LNCaP clone FGC (cell line): ENCODE data around the gene RHPN2.
A peak's percentile ranks its signal among the peaks of the same experiment; 100 is the strongest.
"Not testable (repeated sequence)": the region's sequence is repeated elsewhere in the genome, so short reads cannot be mapped to it uniquely, and the experiment has no call there.

Experiments
- DNase-seq: peaks from one replicate; pipeline ENCODE4 v3.0.0-alpha.2; 2011; ENCODE audit warnings: low read depth
- H3K4me3 ChIP-seq: 2 replicates; pipeline ENCODE4 v1.5.1; 2011; ENCODE audit warnings: mild to moderate bottlenecking, low read depth, low read length, control low read depth
- TF ChIP-seq, protein P1 (sequence below): IDR thresholded peaks from 2 replicates; pipeline ENCODE4 v1.5.1; 2012; ENCODE audit warnings: mild to moderate bottlenecking; ENCODE audit not compliant: control insufficient read depth, insufficient read depth; ENCODE audit errors: extremely low read depth

The RHPN2 gene

DNA sequence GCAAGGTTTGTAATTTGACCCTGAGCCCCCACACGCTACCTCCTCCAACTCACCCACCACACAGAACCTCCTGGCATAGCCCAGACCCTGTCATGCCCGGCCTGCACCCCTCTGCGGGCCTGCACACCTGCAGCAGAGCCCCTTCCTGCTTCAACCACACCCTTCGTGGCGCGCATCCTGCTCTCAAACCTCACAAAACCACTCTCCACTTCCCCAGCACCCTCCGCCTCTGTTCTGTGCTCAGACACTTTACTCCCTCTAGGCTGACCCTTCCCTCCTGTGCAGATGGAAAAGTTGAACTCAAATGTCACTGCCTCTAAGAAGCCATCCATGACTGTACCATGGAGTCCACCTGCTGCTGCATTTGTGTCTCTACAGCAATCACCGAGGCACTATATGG lies 64.2 kb downstream of the RHPN2 start:
- TF ChIP-seq, protein P1, sequence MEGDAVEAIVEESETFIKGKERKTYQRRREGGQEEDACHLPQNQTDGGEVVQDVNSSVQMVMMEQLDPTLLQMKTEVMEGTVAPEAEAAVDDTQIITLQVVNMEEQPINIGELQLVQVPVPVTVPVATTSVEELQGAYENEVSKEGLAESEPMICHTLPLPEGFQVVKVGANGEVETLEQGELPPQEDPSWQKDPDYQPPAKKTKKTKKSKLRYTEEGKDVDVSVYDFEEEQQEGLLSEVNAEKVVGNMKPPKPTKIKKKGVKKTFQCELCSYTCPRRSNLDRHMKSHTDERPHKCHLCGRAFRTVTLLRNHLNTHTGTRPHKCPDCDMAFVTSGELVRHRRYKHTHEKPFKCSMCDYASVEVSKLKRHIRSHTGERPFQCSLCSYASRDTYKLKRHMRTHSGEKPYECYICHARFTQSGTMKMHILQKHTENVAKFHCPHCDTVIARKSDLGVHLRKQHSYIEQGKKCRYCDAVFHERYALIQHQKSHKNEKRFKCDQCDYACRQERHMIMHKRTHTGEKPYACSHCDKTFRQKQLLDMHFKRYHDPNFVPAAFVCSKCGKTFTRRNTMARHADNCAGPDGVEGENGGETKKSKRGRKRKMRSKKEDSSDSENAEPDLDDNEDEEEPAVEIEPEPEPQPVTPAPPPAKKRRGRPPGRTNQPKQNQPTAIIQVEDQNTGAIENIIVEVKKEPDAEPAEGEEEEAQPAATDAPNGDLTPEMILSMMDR: no peak
- H3K4me3 ChIP-seq: no peak overlapping the region
- no peak for DNase-seq

DNA sequence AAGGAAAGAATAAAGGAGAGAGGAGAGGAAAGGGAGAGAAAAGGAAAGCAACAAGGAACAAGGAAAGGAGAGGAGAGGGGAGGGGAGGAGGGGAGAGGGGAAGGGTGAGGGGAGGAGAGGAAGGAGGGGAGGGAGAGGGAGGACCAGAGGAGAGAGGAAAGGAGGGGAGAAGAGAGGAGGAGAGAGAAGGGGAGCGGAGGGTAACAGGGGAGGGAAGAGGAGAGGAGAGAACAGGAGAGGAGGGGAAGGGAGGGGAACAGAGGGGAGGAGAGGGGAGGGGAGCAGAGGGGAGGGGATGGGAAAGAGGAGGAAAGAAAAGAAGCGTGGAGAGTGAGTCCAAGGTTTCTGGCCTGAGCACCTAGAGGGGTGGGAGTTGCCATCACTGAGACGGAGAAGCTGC lies 66.0 kb downstream of the RHPN2 start:
- H3K4me3 ChIP-seq: no peak overlapping the region
- TF ChIP-seq, protein P1: no peak
- no peak for DNase-seq

DNA sequence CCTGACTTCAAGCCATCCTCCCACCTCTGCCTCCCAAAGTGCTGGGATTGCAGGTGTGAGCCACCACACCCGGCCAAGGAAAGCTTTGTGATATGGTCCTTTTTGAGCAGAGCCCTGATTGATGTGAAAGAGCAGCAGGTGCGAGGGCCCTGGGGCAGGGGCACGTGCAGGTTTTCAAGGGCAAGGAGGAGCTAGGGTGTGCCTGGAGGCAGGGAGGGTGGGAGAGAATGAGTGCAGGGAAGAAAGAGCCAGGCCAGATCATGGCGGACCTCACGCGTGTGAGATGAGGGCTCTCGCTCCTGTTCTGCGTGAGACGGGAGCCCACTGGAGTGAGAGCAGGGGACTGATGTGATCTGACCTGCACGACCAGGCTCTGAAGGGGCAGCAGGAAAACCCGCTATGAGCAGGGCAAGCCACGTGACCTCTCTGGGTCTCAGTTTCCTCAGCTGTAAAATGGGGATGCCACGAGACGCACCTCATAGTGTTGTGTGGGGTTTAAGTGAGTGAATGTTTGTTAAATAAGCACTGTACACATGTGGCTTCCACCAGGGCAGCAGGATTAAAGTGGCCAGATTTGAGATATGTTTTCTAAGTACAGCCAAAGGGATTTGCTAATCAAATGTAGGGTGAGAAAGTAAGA lies 66.9 kb downstream of the RHPN2 start:
- TF ChIP-seq, protein P1: no peak

DNA sequence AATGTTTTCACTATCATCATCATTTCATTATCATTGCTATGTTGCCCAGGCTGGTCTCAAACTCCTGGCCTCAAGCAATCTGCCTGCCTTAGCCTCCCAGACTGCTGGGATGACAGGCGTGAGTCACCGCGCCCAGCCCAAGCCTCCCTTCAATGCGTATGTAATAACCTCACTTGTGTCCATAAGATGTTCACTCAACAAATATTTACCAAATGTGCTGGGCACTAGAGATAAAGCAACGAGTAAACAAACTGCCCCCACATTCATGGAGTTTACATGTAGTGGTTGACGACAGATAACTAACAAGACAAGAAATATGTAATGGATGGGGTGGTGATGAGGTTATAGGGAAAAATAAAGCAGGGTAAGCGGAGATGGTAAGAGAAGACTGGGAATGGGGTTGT lies 67.6 kb downstream of the RHPN2 start:
- not testable (repeated sequence) for H3K4me3 ChIP-seq
- DNase-seq: peak; percentile 54

More for the DNA sequence above, 66.9 kb downstream of the RHPN2 start:
- H3K4me3 ChIP-seq: no peak overlapping the region
- no peak for DNase-seq

DNA sequence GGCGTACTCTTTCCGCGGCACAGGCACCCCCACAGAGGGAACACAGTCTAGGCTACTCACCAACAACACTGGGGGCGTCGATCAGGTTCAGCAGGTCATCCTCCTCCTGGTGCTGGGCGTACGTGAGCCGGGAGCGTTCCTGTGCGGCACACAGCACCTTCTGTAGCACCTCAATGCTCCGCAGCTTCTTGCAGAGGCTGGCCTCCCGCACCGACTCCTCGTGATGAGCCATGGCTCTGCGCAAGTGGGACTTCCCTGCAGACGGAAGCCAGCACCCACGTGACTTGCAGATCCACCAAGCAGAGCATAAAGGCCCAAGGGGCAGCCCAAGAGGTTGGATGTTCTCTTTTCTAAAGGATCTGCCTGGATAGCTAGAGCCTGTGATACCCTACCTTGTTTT lies 68.7 kb downstream of the RHPN2 start:
- H3K4me3 ChIP-seq, DNase-seq: not testable (repeated sequence)

DNA sequence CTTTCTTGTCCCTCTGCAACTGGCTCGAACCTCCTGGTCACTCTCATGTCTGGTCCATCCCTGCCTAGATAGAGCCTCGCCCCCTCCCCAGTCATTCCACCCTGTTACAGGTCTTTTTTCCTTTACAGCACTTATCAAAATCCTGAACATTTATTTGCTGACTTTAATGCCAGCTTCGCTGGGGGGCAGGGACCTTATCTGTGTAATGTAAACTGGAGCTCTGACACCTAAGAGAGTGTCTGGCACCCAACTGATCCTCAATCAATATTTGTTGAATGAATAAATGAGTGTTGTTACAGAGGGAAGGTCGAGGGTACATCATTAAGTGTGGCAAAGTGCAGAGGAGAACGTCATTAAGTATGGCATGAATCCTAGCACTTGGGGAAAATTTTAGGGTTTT lies 76.0 kb downstream of the RHPN2 start:
- TF ChIP-seq, protein P1: no peak
- H3K4me3 ChIP-seq: no peak overlapping the region
- DNase-seq: no peak

DNA sequence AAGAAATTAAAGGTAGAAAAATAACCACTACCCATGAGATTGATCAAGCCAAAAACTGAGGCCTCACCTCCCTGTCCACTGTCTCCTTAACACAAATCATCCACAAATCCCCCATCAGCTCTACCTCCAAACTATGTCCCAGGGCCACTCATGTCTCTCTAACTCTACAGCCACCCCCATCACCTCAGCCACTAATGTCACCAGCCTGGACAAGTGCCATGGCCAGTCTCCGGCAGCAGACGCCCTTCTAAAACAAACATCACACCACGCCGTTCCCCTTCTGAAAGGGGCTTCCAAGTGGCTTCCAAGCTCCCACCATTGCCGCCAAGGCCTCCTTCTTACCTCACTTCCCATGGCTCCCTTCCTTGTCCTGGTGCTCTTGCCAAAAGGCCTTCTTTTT lies 76.4 kb downstream of the RHPN2 start:
- not testable (repeated sequence) for H3K4me3 ChIP-seq, DNase-seq

DNA sequence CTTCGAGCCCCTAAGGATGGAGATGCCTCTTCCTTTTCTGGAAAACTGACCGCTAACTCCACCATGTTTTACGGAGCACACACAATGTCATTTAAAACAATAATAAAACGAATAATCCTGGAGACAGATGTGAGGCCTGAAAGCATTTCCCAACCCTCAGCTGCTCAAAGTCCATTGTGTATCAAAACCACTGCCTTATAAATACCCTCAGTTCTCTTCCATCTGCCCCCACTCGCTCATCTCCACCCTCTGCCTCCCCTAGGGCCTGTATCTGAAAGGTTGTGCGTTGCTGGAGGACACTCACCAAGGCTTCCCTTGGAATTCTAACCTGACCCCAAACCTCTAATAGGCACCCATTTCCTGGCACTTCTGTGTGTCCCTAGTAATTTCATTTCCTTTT lies 82.2 kb downstream of the RHPN2 start:
- not testable (repeated sequence) for DNase-seq, H3K4me3 ChIP-seq

DNA sequence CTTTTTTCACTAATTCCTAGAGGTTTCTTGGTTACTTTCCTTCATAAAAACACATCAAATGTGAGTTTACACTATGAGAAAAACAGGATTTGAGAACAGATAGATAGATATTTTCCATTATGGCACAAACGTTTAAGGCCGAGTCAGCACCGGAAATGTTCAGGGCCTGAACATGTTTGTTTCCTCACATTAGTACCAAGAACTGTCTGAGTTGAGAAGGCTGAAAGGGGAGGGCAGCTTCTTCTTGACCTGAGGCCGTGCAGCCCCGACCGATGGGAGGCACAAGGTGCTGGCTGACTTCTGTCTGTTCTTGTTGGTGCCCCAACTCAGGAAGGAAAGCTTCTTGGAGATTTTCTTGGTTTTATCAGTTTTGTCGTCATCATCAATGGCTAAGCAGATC lies 84.9 kb downstream of the RHPN2 start:
- not testable (repeated sequence) for DNase-seq, H3K4me3 ChIP-seq

DNA sequence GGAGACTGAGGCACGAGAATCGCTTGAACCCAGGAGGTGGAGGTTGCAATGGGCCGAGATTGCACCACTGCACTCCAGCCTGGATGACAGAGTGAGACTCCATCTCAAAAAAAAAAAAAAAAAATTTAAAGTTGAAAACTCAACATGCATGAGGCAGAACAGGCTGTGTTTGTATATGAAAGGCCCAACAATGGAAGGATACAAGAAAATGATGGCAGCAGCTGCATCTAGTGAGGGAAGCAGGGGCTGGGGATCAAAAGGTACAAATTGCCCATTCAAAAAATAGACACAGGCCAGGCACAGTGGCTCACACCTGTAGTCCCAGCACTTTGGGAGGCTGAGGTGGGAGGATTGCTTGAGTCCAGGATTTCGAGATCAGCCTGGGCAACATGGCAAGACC lies 86.9 kb downstream of the RHPN2 start:
- not testable (repeated sequence) for H3K4me3 ChIP-seq, DNase-seq
